Activated naive CD8-positive, alpha-beta T cell treated with anti-CD3 and anti-CD28 coated beads for 36 hours (primary cell): ENCODE data around the gene DMXL1. TPM values are rescaled to one million over a fixed set of nuclear protein-coding genes. Genes with fewer than 3 reads are reported as not detected.
"Not testable (repeated sequence)": the region's sequence is repeated elsewhere in the genome, so short reads cannot be mapped to it uniquely, and the experiment has no call there.

Experiments used
- DNase-seq: peaks from one replicate; pipeline ENCODE4 v3.0.0; 2021
- H3K27ac Mint-ChIP-seq: one replicate; pipeline ENCODE4 v1.8.0; 2022; ENCODE audit warnings: mild to moderate bottlenecking, moderate library complexity, mixed read lengths
- H3K27me3 Mint-ChIP-seq: one replicate; pipeline ENCODE4 v1.8.0; 2022; ENCODE audit warnings: mild to moderate bottlenecking, mixed read lengths
- H3K36me3 Mint-ChIP-seq: one replicate; pipeline ENCODE4 v1.8.0; 2021; ENCODE audit warnings: mild to moderate bottlenecking, mixed read lengths
- H3K4me1 Mint-ChIP-seq: one replicate; pipeline ENCODE4 v1.8.0; 2021; ENCODE audit warnings: mixed read lengths
- H3K4me3 Mint-ChIP-seq: one replicate; pipeline ENCODE4 v1.8.0; 2022; ENCODE audit warnings: mild to moderate bottlenecking, moderate library complexity, mixed read lengths
- H3K9me3 Mint-ChIP-seq: one replicate; pipeline ENCODE4 v1.8.0; 2022; ENCODE audit warnings: mixed read lengths
- total RNA-seq, 2 experiments: library from RNA; stranded (reverse); gene quantifications; one replicate each; pipeline ENCODE4 v1.2.3, GENCODE V29; 2021

DMXL1 gene
- total RNA-seq, 2 experiments from 2014 or later, result 22.1 to 25.1 TPM

DNA sequence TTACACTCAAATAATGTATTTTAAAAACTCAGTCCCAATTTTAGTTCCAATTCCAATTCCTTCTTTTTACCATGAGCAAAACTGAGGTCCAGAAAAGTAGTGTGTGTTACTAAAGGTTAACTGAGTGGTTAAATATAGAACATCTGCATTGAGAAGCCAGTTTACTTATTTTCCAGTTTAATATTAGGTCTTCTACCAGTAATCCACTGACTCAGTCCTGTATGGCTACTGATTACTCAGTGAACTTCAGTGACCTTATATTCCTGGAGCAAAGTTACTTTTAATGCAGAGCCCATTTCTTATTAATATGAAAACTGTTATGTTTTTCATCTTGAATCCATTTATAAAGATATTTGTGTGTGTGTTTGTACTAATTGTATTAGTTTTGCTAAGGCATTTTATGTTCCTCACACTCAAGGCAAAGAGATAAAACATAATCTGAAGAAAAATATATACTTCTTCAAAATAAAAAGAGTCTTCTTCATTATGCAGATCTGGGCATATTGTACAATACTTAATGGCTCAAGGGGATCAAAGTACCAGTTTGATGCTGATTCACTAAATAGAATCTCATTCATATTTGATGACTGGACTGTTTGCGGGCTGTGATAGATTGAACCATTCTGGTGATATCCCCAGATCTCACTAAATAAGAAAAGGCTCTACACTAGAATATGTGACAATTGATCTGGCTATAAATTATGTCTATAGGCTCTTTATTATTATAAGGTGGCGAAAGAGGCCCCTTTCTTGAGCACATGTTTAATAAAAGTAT lies 60.8 kb downstream of the DMXL1 start:
- no peak overlapping the region for H3K4me3 Mint-ChIP-seq
- H3K36me3 Mint-ChIP-seq, result peaks cover 40% of the 10 kb centered on the region
- H3K9me3 Mint-ChIP-seq, result peaks cover 12% of the 10 kb centered on the region
- no peak overlapping the region for H3K27ac Mint-ChIP-seq
- no peaks in the 10 kb centered on the region for H3K4me1 Mint-ChIP-seq
- no peaks in the 10 kb centered on the region for H3K27me3 Mint-ChIP-seq
- DNase-seq, result no peak

DNA sequence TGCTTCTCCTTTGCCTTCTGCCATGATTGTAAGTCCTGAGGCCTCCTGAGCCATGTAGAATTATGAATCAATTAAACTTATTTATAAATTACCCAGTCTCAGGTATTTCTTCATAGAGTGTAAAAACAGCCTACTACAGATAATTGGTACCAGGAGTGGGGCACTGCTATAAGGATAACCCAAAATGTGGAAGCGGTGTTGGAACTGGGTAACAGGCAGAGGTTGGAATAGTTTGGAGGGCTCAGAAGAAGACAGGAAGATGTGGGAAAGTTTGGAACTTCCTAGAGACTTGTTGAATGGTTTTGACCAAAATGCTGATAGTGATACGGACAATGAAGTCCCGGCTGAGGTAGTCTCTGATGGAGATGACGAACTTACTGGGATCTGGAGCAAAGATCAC lies 64.9 kb downstream of the DMXL1 start:
- H3K27me3 Mint-ChIP-seq, H3K27ac Mint-ChIP-seq, H3K4me1 Mint-ChIP-seq, DNase-seq, H3K4me3 Mint-ChIP-seq: not testable (repeated sequence)
- H3K36me3 Mint-ChIP-seq, result peaks cover 53% of the 10 kb centered on the region
- H3K9me3 Mint-ChIP-seq, result peaks cover 15% of the 10 kb centered on the region

DNA sequence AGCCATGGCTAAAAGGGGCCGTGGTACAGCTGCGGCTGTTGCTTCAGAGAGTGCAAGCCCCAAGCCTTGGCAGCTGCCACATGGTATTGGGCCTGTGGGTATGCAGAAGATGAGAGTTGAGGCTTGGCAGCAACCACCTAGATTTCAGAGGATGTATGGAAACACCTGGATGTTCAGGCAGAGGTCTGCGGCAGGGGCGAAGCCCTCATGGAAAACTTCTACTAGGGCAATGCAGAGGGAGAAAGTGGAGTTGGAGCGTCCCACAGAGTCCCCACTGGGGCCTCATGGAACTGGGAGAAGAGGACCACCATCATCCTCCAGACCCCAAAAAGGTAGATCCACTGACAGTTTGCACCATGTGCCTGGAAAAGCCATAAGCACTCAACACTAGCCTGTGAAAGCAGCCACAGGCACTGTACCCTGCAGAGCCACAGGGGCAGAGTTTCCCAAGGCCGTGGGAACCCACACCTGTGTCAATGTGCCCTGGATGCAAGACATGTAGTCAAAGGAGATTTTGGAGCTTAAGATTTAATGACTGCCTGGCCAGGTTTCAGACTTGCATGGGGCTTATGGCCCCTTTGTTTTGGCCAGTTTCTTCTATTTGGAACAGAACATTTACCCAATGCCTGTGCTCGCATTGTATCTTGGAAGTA lies 65.9 kb downstream of the DMXL1 start:
- Mint-ChIP-seq H3K9me3 (peaks cover 15% of the 10 kb centered on the region), H3K27me3 (no peaks in the 10 kb centered on the region), H3K4me3 (no peak overlapping the region), H3K36me3 (peaks cover 53% of the 10 kb centered on the region), H3K4me1 (no peaks in the 10 kb centered on the region), H3K27ac (no peak overlapping the region)
- DNase-seq, result no peak

DNA sequence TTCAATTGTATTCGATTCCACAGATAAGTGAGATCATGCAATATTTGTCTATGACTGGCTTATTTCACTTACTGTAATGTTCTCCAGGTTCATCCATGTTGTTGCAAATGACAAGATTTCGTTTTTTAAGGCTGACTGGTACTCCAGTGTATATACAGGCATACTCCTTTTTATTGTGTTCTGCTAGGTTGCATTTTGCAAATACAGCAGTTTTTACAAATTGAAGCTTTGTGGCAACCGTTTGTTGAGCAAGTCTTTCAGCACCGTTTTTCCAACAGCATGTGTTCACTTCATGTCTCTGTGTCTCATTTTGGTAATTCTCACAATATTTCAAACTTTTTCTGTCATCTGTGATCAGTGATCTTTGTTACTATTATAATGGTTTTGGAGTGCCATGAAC lies 82.7 kb downstream of the DMXL1 start:
- H3K4me1 Mint-ChIP-seq, result no peaks in the 10 kb centered on the region
- H3K27me3 Mint-ChIP-seq, result no peaks in the 10 kb centered on the region
- no peak for DNase-seq
- H3K9me3 Mint-ChIP-seq, result peaks cover 9% of the 10 kb centered on the region
- H3K4me3 Mint-ChIP-seq, result no peak overlapping the region
- H3K36me3 Mint-ChIP-seq, result peaks cover 55% of the 10 kb centered on the region
- no peak overlapping the region for H3K27ac Mint-ChIP-seq

DNA sequence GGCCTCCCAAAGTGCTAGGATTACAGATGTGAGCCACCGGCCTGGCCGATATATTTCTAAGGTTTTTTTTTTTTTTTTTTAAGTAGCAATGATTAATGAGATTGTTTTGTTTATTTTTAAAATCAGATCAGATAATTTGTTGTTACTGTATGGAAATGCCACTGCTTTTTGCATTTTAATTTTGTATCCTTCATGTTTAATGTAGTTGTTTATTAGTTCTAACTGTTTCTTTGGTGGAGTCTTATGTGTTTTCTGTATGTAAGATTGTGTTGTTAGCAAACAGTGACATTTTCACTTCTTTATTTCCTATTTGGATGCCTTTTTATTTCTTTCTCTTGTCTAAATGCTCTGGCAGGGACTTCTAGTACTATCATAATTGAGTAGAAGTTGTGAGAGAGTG lies 87.3 kb downstream of the DMXL1 start:
- Mint-ChIP-seq H3K27me3 (no peaks in the 10 kb centered on the region), H3K9me3 (peaks cover 9% of the 10 kb centered on the region), H3K27ac (no peak overlapping the region), H3K4me3 (no peak overlapping the region), H3K36me3 (peaks cover 48% of the 10 kb centered on the region), H3K4me1 (peaks cover 3% of the 10 kb centered on the region)
- no peak for DNase-seq

DNA sequence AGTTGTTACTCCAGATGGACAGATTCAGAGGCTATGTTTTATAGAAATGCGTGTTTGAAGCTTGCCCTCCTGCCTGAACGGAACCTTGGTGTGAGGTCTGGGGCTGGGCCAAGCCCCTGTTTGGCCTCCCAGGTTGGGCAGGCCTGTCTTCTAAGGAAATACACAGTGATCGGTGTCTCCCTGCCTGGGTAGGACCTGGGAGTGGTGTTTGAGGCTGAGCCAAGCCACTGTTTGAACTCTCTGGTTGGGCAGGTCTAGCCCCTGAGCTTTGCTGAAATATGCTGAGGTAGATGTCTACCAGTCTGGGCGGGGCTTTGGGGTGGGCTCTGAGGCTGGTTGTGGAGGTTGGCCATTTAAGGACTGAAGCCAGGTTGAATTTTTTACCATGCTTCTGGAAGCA lies 90.5 kb downstream of the DMXL1 start:
- peaks cover 14% of the 10 kb centered on the region for H3K9me3 Mint-ChIP-seq
- H3K4me3 Mint-ChIP-seq, result no peak overlapping the region
- H3K27me3 Mint-ChIP-seq, result no peaks in the 10 kb centered on the region

DNA sequence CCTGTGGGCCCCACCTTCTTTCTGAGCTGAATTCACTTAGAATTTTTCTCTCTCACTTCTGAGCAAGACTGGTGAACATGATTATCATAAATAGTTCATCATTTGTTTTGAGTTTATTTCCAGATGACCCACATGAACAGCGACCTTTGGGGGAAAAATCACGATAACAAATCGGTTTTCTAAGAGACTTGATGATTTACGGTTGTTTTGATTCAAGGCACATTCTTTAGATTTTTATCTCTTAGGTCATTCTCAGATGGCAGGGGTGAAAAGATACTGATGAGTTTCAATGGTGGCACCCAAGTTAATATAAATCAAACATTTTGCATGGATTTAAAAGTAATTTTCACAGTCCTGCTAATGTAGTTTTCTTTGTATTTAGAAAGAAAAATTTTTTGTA lies 95.1 kb downstream of the DMXL1 start:
- no peak overlapping the region for H3K4me3 Mint-ChIP-seq

More for the DNA sequence above, 90.5 kb downstream of the DMXL1 start:
- no peak for DNase-seq
- Mint-ChIP-seq H3K4me1 (peaks cover 3% of the 10 kb centered on the region), H3K36me3 (peaks cover 39% of the 10 kb centered on the region), H3K27ac (no peak overlapping the region)

DNA sequence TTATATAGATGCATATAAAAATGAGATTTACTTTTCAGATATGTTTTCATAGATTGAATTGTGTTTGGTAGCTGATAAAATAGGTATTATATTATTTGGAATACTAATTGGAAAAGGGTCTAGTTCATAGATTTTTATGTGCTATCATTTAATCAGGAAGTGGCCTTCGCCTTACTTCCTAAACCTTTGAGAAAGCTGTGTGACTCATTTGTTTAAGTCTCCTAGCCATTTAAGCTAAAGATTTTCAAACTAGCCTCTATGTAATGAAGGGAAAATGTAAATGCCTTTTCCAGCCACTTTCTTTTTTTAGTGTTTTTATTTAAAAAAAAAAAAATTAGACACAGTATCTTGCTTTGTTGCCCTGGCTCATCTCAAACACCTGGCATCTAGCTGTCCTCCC lies 97.5 kb downstream of the DMXL1 start:
- H3K4me3 Mint-ChIP-seq, result no peak overlapping the region
- peaks cover 18% of the 10 kb centered on the region for H3K36me3 Mint-ChIP-seq
- H3K27ac Mint-ChIP-seq, result no peak overlapping the region
- peaks cover 3% of the 10 kb centered on the region for H3K4me1 Mint-ChIP-seq
- H3K9me3 Mint-ChIP-seq, result peaks cover 5% of the 10 kb centered on the region
- no peak for DNase-seq
- no peaks in the 10 kb centered on the region for H3K27me3 Mint-ChIP-seq

More for the DNA sequence above, 95.1 kb downstream of the DMXL1 start:
- Mint-ChIP-seq H3K4me1 (peaks cover 3% of the 10 kb centered on the region), H3K27ac (no peak overlapping the region), H3K36me3 (peaks cover 22% of the 10 kb centered on the region), H3K27me3 (no peaks in the 10 kb centered on the region), H3K9me3 (peaks cover 5% of the 10 kb centered on the region)
- no peak for DNase-seq

DNA sequence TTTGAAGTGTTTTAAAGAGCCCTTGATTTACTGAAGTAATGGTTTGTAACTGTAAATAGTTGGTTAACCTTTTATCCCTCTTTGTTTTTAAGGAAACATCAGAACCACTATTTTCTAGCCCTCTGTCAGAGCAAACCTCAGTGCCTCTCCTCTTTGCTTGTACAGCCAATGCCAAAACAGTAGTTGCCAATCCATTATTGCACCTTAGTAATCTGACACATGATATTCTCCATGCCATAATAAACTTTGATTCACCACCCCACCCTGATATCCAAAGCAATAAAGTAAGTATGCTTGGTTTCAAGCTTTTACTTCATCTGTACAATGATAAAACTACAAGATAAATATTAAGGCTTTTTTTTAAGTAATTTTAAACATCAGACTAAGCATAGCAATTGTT lies 100.8 kb downstream of the DMXL1 start:
- Mint-ChIP-seq H3K4me1 (peaks cover 6% of the 10 kb centered on the region), H3K27ac (no peak overlapping the region)

DNA sequence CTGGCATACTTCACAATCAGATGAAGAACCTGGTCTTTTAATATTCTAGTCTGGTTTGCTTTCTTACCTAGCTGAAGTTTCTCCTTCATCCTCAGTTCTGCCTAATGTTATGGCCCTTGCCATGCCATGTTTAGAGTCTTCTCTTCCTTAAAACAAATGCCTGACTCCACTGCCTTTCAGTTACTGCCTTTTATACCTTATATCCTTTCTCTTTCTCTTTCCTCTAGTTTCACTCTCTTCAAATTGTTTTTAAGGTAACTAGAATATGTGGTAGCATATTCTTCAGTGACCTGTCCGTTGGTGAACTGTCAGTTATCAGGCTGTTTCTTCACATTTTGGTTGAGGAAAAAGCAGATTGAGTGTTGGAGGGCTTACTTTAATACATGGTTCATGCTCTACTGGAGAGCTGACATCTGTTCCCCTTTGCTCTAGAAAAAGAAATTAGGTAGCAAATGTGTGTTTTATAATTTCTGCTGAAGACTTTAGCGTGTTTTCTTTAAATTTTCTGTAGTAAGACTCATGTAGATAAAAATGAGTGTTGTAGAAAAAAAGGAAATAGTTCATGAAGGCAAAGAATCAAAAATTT lies 103.8 kb downstream of the DMXL1 start:
- no peak overlapping the region for H3K27ac Mint-ChIP-seq
- H3K9me3 Mint-ChIP-seq, result no peaks in the 10 kb centered on the region
- H3K27me3 Mint-ChIP-seq, result no peaks in the 10 kb centered on the region
- peaks cover 12% of the 10 kb centered on the region for H3K36me3 Mint-ChIP-seq
- no peak for DNase-seq
- no peak overlapping the region for H3K4me3 Mint-ChIP-seq
- peaks cover 3% of the 10 kb centered on the region for H3K4me1 Mint-ChIP-seq

More for the DNA sequence above, 100.8 kb downstream of the DMXL1 start:
- DNase-seq, result no peak
- no peaks in the 10 kb centered on the region for H3K27me3 Mint-ChIP-seq
- no peak overlapping the region for H3K4me3 Mint-ChIP-seq
- peaks cover 9% of the 10 kb centered on the region for H3K36me3 Mint-ChIP-seq
- no peaks in the 10 kb centered on the region for H3K9me3 Mint-ChIP-seq

DNA sequence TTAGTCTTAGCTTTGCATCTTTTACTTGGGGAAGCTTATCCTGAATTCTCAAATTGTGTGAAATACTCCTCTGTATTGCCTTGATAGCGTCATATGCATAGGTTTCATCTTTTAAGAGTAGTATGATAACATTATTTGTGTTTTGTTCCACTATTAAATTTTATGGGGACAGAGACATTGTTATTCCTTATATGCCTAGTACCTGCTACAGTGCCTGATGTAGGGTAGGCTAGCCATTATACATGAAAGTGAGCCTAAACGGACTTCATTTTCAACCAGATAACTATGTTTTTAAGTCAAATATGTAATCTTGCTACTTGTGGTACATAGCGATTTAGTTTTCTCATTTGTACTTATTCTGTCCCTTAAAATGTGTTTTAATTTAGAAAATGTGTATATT lies 105.9 kb downstream of the DMXL1 start:
- Mint-ChIP-seq H3K4me3 (no peak overlapping the region), H3K27ac (no peak overlapping the region), H3K4me1 (peaks cover 8% of the 10 kb centered on the region), H3K9me3 (no peaks in the 10 kb centered on the region), H3K36me3 (peaks cover 13% of the 10 kb centered on the region), H3K27me3 (no peaks in the 10 kb centered on the region)
- no peak for DNase-seq

DNA sequence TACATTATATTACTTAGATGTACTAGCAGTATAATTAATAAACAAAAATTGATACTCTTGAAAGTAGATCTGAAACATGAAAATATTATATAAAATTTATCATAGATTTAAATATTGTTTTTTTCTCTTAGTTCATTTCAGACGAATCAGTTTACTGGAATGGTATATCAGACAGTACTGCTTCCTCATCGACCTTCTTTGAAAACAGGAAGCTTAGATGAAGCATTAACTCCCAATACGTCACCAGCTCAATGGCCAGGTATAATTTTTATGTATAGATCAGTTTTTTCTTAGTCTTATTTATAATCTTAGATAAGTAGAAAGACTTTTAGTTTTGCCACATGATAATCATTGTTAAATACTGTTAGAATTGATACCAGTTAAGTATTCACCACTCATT lies 106.3 kb downstream of the DMXL1 start:
- Mint-ChIP-seq H3K4me3 (no peak overlapping the region), H3K27me3 (no peaks in the 10 kb centered on the region), H3K4me1 (peaks cover 8% of the 10 kb centered on the region), H3K9me3 (no peaks in the 10 kb centered on the region), H3K27ac (no peak overlapping the region), H3K36me3 (peaks cover 13% of the 10 kb centered on the region)
- DNase-seq, result no peak

DNA sequence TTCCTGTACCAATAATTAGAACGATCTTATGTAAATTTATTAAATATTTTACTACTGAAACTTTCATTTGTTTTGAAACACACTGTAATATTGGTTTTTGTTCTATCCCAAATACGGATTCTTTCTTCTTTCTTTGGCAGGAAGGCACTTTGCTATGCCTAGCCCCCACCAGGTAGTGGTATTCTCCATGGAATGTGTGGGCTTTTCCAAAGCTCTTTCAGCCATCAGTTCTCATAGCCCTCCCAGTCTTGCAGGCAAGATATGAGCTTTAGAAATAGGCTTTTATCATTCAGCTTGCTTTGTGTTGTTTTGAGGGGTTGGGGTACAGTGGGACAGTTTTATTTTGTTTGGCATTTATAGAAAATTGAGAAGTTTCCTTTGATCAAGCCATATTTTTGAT lies 107.5 kb downstream of the DMXL1 start:
- Mint-ChIP-seq H3K4me3 (no peak overlapping the region), H3K27ac (no peak overlapping the region), H3K4me1 (peaks cover 8% of the 10 kb centered on the region), H3K36me3 (peaks cover 11% of the 10 kb centered on the region), H3K9me3 (no peaks in the 10 kb centered on the region), H3K27me3 (no peaks in the 10 kb centered on the region)
- DNase-seq, result no peak

DNA sequence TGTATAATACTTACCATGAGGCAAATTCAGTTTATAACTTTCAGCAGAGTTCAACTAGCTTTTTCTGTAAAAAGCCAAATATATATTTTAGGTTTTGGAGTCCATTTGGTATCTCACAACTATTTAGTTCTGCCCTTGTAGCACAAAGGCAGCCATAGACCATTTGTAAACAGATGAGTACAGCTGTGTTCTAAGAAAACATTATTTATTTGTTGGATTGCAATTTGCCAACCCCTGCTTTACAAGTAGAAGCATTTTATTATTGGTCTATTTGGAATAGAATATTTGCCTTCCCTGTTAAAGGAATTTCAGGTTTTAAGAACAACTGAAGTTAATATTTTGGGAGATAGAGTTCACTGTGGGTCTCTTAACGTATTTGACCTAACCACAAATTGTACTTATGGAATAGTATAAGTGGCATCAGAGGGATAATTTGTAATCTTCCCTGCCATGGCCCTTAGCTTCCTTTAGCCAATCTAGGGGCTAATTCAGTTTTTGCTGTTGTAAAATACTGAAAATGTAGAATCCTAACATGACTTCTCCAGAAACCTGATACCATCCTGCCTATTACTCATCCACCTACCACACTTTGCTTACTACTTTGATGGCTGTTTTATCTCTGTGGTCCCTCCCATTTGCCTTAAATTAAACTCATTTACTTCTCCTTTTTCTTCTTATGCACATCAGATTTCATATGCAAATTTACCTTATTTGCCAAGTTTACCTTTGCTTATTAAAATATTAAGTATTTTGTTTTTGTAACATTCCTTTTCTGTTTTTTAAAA lies 109.2 kb downstream of the DMXL1 start:
- Mint-ChIP-seq H3K4me3 (no peak overlapping the region), H3K27ac (no peak overlapping the region), H3K9me3 (no peaks in the 10 kb centered on the region), H3K36me3 (peaks cover 13% of the 10 kb centered on the region), H3K27me3 (no peaks in the 10 kb centered on the region), H3K4me1 (peaks cover 4% of the 10 kb centered on the region)
- no peak for DNase-seq

DNA sequence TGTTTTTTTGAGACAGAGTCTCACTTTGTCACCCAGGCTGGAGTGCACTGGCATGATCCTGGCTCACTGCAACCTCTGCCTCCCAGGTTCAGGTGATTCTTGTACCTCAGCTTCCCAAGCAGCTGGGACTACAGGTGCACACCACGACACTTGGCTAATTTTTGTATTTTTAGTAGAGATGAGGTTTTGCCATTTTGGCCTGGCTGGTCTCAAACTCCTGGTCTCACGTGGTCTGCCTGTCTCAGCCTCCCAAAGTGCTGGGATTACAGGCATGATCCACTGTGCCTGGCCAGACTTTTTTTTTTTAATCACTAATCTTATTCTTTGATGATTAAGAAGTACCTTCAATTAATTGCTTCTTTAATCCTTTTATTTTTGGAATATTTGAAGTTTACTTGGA lies 114.6 kb downstream of the DMXL1 start:
- H3K36me3 Mint-ChIP-seq, H3K9me3 Mint-ChIP-seq, H3K4me3 Mint-ChIP-seq, H3K27me3 Mint-ChIP-seq, DNase-seq, H3K27ac Mint-ChIP-seq: not testable (repeated sequence)
- H3K4me1 Mint-ChIP-seq, result peaks cover 14% of the 10 kb centered on the region
